ENCODE data around the gene NIN. TPM values are rescaled to one million over a fixed set of nuclear protein-coding genes. Genes with fewer than 3 reads are reported as not detected.

The NIN gene
- polyA plus RNA-seq, 1 donor from 2014 or later: 47.6 TPM

DNA sequence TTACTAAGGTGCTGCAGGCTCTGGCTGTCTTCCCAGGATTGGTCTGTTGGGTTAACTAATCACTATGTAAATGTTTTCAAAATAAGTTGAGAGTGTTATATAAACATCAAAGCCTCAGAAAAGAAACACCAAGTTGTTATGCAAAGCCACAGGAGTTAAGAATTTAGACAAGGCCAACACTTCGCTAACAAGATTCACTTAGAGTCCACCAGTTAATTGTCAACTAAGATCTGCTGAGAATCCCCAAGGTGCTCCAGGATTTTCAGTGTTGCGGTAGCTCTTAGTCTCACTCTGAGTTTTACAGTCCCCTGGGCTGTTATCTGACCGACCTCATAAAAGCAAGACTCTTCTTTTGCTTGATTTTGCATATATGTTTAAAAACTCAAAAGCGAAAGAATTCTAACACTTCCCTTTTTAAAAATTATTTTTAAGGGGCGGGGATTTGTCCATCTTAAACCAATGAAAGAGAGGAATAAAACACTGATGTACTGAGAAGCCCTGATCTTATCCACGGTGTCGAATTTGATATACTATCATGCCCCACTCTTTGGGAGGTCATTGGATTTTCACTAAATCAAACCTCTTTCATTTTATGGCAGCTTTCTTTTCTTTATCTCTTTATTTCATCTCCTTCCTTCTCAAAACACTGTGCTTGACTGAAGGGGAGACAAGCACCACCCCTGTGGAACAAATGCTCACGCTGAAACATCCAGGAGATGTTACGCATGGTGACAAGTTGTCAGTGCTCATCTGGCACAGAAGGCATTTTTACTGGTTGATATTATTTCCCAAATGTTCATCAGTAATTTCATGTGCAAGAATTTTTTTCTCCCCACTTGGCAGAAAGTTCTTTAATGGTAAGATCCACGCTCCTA, 7.0 kb downstream of the NIN start:
- H3K9me3 ChIP-seq (ENCODE audit: low read length): no peaks in the 10 kb centered on the region
- no peak overlapping the region for H2AFZ ChIP-seq (ENCODE audit: low read depth, low read length)
- no peak overlapping the region for H3K4me2 ChIP-seq (ENCODE audit: low read length)
- no peak for TF ChIP-seq EZH2 (IDR thresholded peaks at IDR 0.05; ENCODE audit: borderline replicate concordance, insufficient read depth, low read length, poor library complexity, severe bottlenecking)
- no peak for TF ChIP-seq RAD21 (conservative IDR thresholded peaks at IDR 0.05)
- no peak for TF ChIP-seq MXI1 (conservative IDR thresholded peaks at IDR 0.05; ENCODE audit: poor library complexity, severe bottlenecking)
- no peak for TF ChIP-seq POLR2AphosphoS5 (IDR thresholded peaks at IDR 0.05)
- TF ChIP-seq, protein P1, sequence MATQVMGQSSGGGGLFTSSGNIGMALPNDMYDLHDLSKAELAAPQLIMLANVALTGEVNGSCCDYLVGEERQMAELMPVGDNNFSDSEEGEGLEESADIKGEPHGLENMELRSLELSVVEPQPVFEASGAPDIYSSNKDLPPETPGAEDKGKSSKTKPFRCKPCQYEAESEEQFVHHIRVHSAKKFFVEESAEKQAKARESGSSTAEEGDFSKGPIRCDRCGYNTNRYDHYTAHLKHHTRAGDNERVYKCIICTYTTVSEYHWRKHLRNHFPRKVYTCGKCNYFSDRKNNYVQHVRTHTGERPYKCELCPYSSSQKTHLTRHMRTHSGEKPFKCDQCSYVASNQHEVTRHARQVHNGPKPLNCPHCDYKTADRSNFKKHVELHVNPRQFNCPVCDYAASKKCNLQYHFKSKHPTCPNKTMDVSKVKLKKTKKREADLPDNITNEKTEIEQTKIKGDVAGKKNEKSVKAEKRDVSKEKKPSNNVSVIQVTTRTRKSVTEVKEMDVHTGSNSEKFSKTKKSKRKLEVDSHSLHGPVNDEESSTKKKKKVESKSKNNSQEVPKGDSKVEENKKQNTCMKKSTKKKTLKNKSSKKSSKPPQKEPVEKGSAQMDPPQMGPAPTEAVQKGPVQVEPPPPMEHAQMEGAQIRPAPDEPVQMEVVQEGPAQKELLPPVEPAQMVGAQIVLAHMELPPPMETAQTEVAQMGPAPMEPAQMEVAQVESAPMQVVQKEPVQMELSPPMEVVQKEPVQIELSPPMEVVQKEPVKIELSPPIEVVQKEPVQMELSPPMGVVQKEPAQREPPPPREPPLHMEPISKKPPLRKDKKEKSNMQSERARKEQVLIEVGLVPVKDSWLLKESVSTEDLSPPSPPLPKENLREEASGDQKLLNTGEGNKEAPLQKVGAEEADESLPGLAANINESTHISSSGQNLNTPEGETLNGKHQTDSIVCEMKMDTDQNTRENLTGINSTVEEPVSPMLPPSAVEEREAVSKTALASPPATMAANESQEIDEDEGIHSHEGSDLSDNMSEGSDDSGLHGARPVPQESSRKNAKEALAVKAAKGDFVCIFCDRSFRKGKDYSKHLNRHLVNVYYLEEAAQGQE (IDR thresholded peaks at IDR 0.05; ENCODE audit: borderline replicate concordance): no peak
- no peak for TF ChIP-seq EP300 (conservative IDR thresholded peaks at IDR 0.05; ENCODE audit: poor library complexity, severe bottlenecking)
- TF ChIP-seq SMC3 (conservative IDR thresholded peaks at IDR 0.05; ENCODE audit: poor library complexity): no peak
- TF ChIP-seq, protein P2, sequence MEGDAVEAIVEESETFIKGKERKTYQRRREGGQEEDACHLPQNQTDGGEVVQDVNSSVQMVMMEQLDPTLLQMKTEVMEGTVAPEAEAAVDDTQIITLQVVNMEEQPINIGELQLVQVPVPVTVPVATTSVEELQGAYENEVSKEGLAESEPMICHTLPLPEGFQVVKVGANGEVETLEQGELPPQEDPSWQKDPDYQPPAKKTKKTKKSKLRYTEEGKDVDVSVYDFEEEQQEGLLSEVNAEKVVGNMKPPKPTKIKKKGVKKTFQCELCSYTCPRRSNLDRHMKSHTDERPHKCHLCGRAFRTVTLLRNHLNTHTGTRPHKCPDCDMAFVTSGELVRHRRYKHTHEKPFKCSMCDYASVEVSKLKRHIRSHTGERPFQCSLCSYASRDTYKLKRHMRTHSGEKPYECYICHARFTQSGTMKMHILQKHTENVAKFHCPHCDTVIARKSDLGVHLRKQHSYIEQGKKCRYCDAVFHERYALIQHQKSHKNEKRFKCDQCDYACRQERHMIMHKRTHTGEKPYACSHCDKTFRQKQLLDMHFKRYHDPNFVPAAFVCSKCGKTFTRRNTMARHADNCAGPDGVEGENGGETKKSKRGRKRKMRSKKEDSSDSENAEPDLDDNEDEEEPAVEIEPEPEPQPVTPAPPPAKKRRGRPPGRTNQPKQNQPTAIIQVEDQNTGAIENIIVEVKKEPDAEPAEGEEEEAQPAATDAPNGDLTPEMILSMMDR (IDR thresholded peaks at IDR 0.05; ENCODE audit: poor library complexity, severe bottlenecking): no peak
- TF ChIP-seq TAF1 (IDR thresholded peaks at IDR 0.05; ENCODE audit: low read depth): no peak
- no peaks in the 10 kb centered on the region for H3K36me3 ChIP-seq (ENCODE audit: insufficient read depth, low read length)
- no peaks in the 10 kb centered on the region for H3K27me3 ChIP-seq (ENCODE audit: insufficient read depth, low read depth, low read length)
- H3K9ac ChIP-seq (ENCODE audit: low read length): no peak overlapping the region
- no peak overlapping the region for H3K27ac ChIP-seq (ENCODE audit: low read length)
- H3K79me2 ChIP-seq (replicated peaks; ENCODE audit: insufficient read depth, low read length): peaks cover 93% of the 10 kb centered on the region
- peak overlapping the region; percentile 6 for H3K4me3 ChIP-seq (ENCODE audit: low read length)
- H3K9me2 ChIP-seq (ENCODE audit: insufficient read depth, low read length): no peaks in the 10 kb centered on the region
- H4K20me1 ChIP-seq (ENCODE audit: insufficient read depth): no peaks in the 10 kb centered on the region
- peaks cover 12% of the 10 kb centered on the region for H3F3A ChIP-seq (ENCODE audit: insufficient read depth, low read length, poor library complexity, severe bottlenecking)

DNA sequence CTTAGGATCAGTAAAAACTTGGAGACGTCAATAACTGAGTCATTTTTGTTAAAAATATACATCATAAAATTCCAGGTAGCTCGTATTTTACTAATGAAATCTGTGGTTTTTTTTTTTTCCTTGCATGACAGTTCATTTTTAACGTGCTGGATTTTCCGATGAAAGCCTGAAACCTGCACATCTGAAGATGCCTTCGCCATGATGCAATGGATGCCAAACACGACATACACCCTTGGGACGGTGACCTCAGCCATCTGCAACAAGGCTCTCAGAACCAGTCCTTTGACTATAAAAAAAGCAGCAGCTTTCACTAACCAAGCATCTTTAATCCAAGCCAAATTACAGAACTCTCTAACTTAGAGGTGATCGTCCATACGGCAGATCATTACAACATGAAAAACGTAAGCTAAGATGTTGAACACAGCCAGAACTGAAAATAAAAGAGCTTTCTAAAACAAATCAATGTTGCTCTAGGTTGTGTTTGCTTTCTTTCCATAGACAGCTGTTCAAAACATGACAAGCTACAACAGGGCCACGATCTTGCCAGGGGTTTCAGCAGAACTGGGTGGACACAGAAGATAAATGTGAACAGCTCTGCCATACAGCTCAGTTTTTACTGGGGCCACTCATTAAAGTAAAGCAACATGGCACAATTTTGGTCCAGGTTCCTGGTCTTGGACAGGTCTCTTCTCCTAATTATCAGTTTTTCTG, 7.8 kb downstream of the NIN start:
- no peaks in the 10 kb centered on the region for H3K27me3 ChIP-seq (ENCODE audit: insufficient read depth, low read depth, low read length)
- no peaks in the 10 kb centered on the region for H4K20me1 ChIP-seq (ENCODE audit: insufficient read depth)
- peaks cover 99% of the 10 kb centered on the region for H3K79me2 ChIP-seq (replicated peaks; ENCODE audit: insufficient read depth, low read length)
- TF ChIP-seq POLR2AphosphoS5 (IDR thresholded peaks at IDR 0.05): no peak
- TF ChIP-seq, protein P1 (IDR thresholded peaks at IDR 0.05; ENCODE audit: borderline replicate concordance): no peak
- no peak for TF ChIP-seq TAF1 (IDR thresholded peaks at IDR 0.05; ENCODE audit: low read depth)
- no peak for TF ChIP-seq RAD21 (conservative IDR thresholded peaks at IDR 0.05)
- TF ChIP-seq SMC3 (conservative IDR thresholded peaks at IDR 0.05; ENCODE audit: poor library complexity): no peak
- TF ChIP-seq, protein P2 (IDR thresholded peaks at IDR 0.05; ENCODE audit: poor library complexity, severe bottlenecking): no peak
- TF ChIP-seq MXI1 (conservative IDR thresholded peaks at IDR 0.05; ENCODE audit: poor library complexity, severe bottlenecking): no peak
- TF ChIP-seq EP300 (conservative IDR thresholded peaks at IDR 0.05; ENCODE audit: poor library complexity, severe bottlenecking): no peak
- no peak for TF ChIP-seq EZH2 (IDR thresholded peaks at IDR 0.05; ENCODE audit: borderline replicate concordance, insufficient read depth, low read length, poor library complexity, severe bottlenecking)
- no peaks in the 10 kb centered on the region for H3K9me2 ChIP-seq (ENCODE audit: insufficient read depth, low read length)
- no peaks in the 10 kb centered on the region for H3K36me3 ChIP-seq (ENCODE audit: insufficient read depth, low read length)
- H3K9ac ChIP-seq (ENCODE audit: low read length): no peak overlapping the region
- no peaks in the 10 kb centered on the region for H3K9me3 ChIP-seq (ENCODE audit: low read length)
- H3K4me2 ChIP-seq (ENCODE audit: low read length): no peak overlapping the region
- no peak overlapping the region for H2AFZ ChIP-seq (ENCODE audit: low read depth, low read length)
- peaks cover 12% of the 10 kb centered on the region for H3F3A ChIP-seq (ENCODE audit: insufficient read depth, low read length, poor library complexity, severe bottlenecking)
- no peak overlapping the region for H3K27ac ChIP-seq (ENCODE audit: low read length)
- H3K4me3 ChIP-seq (ENCODE audit: low read length): no peak overlapping the region
